CD4-positive, alpha-beta T cell treated with Interleukin-6 at 100 ng/mL for 8 hours (primary cell): ENCODE results near the gene OR52E1.

Experiments used
- DNase-seq: peaks from one replicate; pipeline ENCODE4 v3.0.0-alpha.2; 2020; ENCODE audit warnings: mixed read lengths, low spot score

Gene OR52E1

DNA sequence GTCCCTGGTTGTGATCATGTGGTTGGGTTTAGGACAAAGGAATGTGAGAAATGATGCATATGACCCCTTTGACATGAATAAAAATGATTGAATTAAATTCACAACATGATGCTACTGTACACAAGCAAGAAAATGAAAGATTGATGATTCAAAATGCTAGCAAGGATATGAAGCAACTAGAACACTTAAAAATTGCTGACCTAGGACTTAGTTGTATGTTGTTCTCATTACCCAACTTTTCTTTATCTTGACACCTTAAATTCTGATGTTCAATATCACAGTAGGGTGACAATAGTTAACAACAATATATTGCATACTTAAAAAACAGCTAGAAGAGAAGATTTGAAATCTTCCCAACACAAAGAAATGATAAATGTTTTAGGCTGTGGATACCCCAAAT lies 48.2 kb downstream of the OR52E1 start:
- no peak for DNase-seq

DNA sequence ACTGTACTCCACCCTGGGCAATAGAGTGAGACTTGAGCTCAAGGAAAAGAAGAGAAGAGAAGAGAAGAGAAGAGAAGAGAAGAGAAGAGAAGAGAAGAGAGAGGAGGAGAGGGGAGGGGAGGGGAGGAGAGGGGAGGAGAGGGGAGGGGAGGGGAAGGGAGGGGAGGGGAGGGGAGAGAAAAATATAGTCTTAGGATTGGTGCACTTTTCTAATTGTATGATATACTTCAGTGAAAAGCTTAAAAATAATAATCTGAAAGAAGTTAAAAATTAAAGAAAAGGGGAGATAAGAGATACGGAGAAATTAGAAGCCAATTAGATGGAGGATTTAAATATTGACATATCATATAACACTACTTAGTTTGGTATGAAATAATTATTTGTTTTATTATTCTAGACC lies 49.5 kb downstream of the OR52E1 start:
- DNase-seq: no peak
